22Rv1 (cell line): ENCODE measurements around the gene BATF3.
"Not testable (repeated sequence)": the region's sequence is repeated elsewhere in the genome, so short reads cannot be mapped to it uniquely, and the experiment has no call there.

Experiments
- ZFX ChIP-seq: fragments of 450-650 bp; IDR thresholded peaks from 2 replicates; pipeline ENCODE4 v1.6.1; 2017; ENCODE audit warnings: antibody characterized with exemption, borderline replicate concordance
- TF ChIP-seq, protein P1 (sequence below): fragments of 450-650 bp; IDR thresholded peaks from 2 replicates; pipeline ENCODE4 v1.5.1; 2017; ENCODE audit warnings: mild to moderate bottlenecking

DNA sequence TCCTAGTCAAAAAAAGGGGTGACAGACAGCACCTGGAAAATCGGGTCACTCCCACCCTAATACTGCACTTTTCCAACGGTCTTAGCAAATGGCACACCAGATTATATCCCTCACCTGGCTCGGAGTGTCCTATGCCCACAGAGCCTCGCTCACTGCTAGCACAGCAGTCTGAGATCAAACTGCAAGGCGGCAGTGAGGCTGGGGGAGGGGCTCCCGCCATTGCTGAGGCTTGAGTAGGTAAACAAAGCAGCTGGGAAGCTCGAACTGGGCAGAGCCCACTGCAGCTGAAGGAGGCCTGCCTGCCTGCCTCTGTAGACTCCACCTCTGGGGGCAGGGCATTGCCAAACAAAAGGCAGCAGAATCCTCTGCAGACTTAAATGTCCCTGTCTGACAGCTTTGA, 41.4 kb downstream of the BATF3 start:
- TF ChIP-seq, protein P1, sequence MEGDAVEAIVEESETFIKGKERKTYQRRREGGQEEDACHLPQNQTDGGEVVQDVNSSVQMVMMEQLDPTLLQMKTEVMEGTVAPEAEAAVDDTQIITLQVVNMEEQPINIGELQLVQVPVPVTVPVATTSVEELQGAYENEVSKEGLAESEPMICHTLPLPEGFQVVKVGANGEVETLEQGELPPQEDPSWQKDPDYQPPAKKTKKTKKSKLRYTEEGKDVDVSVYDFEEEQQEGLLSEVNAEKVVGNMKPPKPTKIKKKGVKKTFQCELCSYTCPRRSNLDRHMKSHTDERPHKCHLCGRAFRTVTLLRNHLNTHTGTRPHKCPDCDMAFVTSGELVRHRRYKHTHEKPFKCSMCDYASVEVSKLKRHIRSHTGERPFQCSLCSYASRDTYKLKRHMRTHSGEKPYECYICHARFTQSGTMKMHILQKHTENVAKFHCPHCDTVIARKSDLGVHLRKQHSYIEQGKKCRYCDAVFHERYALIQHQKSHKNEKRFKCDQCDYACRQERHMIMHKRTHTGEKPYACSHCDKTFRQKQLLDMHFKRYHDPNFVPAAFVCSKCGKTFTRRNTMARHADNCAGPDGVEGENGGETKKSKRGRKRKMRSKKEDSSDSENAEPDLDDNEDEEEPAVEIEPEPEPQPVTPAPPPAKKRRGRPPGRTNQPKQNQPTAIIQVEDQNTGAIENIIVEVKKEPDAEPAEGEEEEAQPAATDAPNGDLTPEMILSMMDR, result not testable (repeated sequence)
- not testable (repeated sequence) for TF ChIP-seq ZFX
